K562 (cell line): ENCODE results near the gene CNTF. TPM values are rescaled to one million over a fixed set of nuclear protein-coding genes. Genes with fewer than 3 reads are reported as not detected.

ENCODE experiments used
- ATAC-seq: fragments of 200-7000 bp; cut with Tn5 transposase; 3 replicates; pipeline ENCODE4 v1.9.1; 2020; ENCODE audit warnings: moderate library complexity
- BruUV-seq: library from RNA; stranded (reverse); fragments of 400-500 nt; replicated peaks from 2 replicates; lab custom pipeline; 2021; lab: Mats Ljungman, UMichigan
- CTCF ChIA-PET: fragments of 300-600 bp; formaldehyde crosslinking; extraction: SDS; loops from one replicate; lab custom pipeline; 2021; ENCODE audit warnings: low intra/inter-chr PET ratio; lab: Yijun Ruan, JAX
- POLR2A ChIA-PET: fragments of 300-600, 350-650 bp; sonication (Branson Sonifier 250); formaldehyde crosslinking; extraction: SDS; loops from one replicate; lab custom pipeline; 2021; ENCODE audit warnings: antibody characterized with exemption, inconsistent platforms; lab: Yijun Ruan, JAX
- DNase-seq, 4 experiments: peaks; one replicate each; pipeline versions ENCODE4 v3.0.0 to v3.0.0-alpha.2; 2011 to 2018; ENCODE audit warnings: low spot score in 3 of 4, mixed read lengths in 3 of 4; ENCODE audit errors: extremely low read depth in 1 of 4
- FAIRE-seq: peaks from 2 replicates; lab custom pipeline; 2011; peaks lifted over from hg19 to GRCh38; lab: Jason Lieb, UNC
- H2AFZ ChIP-seq: 2 replicates; pipeline ENCODE4 v1.6.0; 2011; ENCODE audit warnings: low read depth, low read length, control low read depth, inconsistent platforms
- H3K27ac ChIP-seq: fragments of 200-600 bp; 3 replicates; pipeline ENCODE4 v1.8.0; 2011; ENCODE audit warnings: low read depth, mild to moderate bottlenecking, control low read depth, inconsistent platforms, low read length, moderate library complexity, mixed read lengths; ENCODE audit errors: extremely low read depth
- H3K27me3 ChIP-seq, 2 experiments: fragments of 300-600 bp in 1 of 2; 2 replicates in 1 of 2; 3 replicates in 1 of 2; pipeline versions ENCODE4 v1.6.0 to v1.8.0; 2011; ENCODE audit warnings: inconsistent platforms in 2 of 2, low read length in 2 of 2, mild to moderate bottlenecking in 1 of 2, mixed read lengths in 1 of 2, moderate library complexity in 1 of 2; ENCODE audit not compliant: control insufficient read depth in 2 of 2, insufficient read depth in 2 of 2
- H3K36me3 ChIP-seq: fragments of 300-600 bp; 3 replicates; pipeline ENCODE4 v1.8.0; 2011; ENCODE audit warnings: mild to moderate bottlenecking, low read length, inconsistent platforms; ENCODE audit not compliant: control insufficient read depth, insufficient read depth
- H3K4me1 ChIP-seq, 2 experiments: fragments of 200-600 bp in 1 of 2; replicated peaks in 1 of 2; 2 replicates in 1 of 2; 3 replicates in 1 of 2; pipeline versions ENCODE4 v1.5.1 to v1.8.0; 2011; ENCODE audit warnings: inconsistent platforms in 2 of 2, low read length in 2 of 2, mild to moderate bottlenecking in 1 of 2, mixed read lengths in 1 of 2, moderate library complexity in 1 of 2; ENCODE audit not compliant: control insufficient read depth in 2 of 2, insufficient read depth in 2 of 2
- H3K4me2 ChIP-seq: 2 replicates; pipeline ENCODE4 v1.6.1; 2011; ENCODE audit warnings: low read length, control low read depth, inconsistent platforms, mixed read lengths; ENCODE audit not compliant: insufficient read depth
- H3K4me3 ChIP-seq: fragments of 200-600 bp; sonication (generic), shearing (Covaris generic); 2 replicates; pipeline ENCODE4 v1.5.1; 2016; ENCODE audit warnings: control low read depth, inconsistent platforms
- H3K79me2 ChIP-seq: fragments of 200-600 bp; 3 replicates; pipeline ENCODE4 v1.8.0; 2011; ENCODE audit warnings: low read length, inconsistent platforms; ENCODE audit not compliant: control insufficient read depth, insufficient read depth
- H3K9ac ChIP-seq, 2 experiments: 2 replicates each; pipeline versions ENCODE4 v1.6.0 to v1.6.1; 2011; ENCODE audit warnings: low read depth in 2 of 2, low read length in 2 of 2, control low read depth in 1 of 2, inconsistent platforms in 1 of 2, mild to moderate bottlenecking in 1 of 2, mixed read lengths in 1 of 2; ENCODE audit not compliant: insufficient read depth in 1 of 2
- H3K9me1 ChIP-seq: one replicate; pipeline ENCODE4 v1.6.0; 2011; ENCODE audit warnings: inconsistent platforms, mild to moderate bottlenecking, low read length, moderate library complexity; ENCODE audit not compliant: control insufficient read depth, insufficient read depth
- H3K9me3 ChIP-seq: replicated peaks from 2 replicates; pipeline ENCODE4 v1.5.1; 2011; ENCODE audit warnings: low read depth, low read length, inconsistent platforms; ENCODE audit not compliant: control insufficient read depth, insufficient read depth
- H4K20me1 ChIP-seq: replicated peaks from 2 replicates; pipeline ENCODE4 v1.6.1; 2011; ENCODE audit warnings: low read length, inconsistent platforms, mixed read lengths; ENCODE audit not compliant: control insufficient read depth, insufficient read depth
- ATF3 ChIP-seq, 2 experiments: fragments of 450-650 bp in 1 of 2; sonication (generic) in 1 of 2; formaldehyde crosslinking in 1 of 2; IDR thresholded peaks in 1 of 2; conservative IDR thresholded peaks in 1 of 2; 2 replicates each; pipeline versions ENCODE4 v1.6.1 to v1.8.1; 2016 to 2023; ENCODE audit warnings: mild to moderate bottlenecking in 2 of 2, moderate library complexity in 2 of 2, inconsistent platforms in 1 of 2, missing genetic modification reagents in 1 of 2
- HOMEZ ChIP-seq: fragments of 250-450 bp; sonication (Bioruptor Pico); IDR thresholded peaks from 2 replicates; pipeline ENCODE4 v1.4.0; 2020; ENCODE audit warnings: mild to moderate bottlenecking, moderate library complexity
- ILK ChIP-seq: fragments of 450-650 bp; IDR thresholded peaks from 2 replicates; pipeline ENCODE4 v1.6.1; 2016; ENCODE audit warnings: missing genetic modification characterization, low read depth, mild to moderate bottlenecking, missing compliant biosample characterization, moderate library complexity, borderline replicate concordance
- RBM15 ChIP-seq: fragments of 200-400 bp; formaldehyde crosslinking; IDR thresholded peaks from 2 replicates; pipeline ENCODE4 v1.6.1; 2018; ENCODE audit warnings: mild to moderate bottlenecking, low read length, moderate library complexity; ENCODE audit not compliant: insufficient read depth
- TFAM ChIP-seq: fragments of 250-450 bp; sonication (Bioruptor Pico); conservative IDR thresholded peaks from 2 replicates; pipeline ENCODE4 v1.5.0; 2021; ENCODE audit warnings: mild to moderate bottlenecking, moderate library complexity
- XRCC5 ChIP-seq: fragments of 200-400 bp; formaldehyde crosslinking; IDR thresholded peaks from 2 replicates; pipeline ENCODE4 v1.6.1; 2017; ENCODE audit warnings: low read depth, mild to moderate bottlenecking, low read length
- ZBTB8A ChIP-seq: fragments of 450-650 bp; IDR thresholded peaks from 2 replicates; pipeline ENCODE4 v1.6.1; 2018; ENCODE audit warnings: mild to moderate bottlenecking, moderate library complexity; ENCODE audit not compliant: partially characterized antibody
- ZNF165 ChIP-seq: fragments of 250-450 bp; sonication (Bioruptor Pico); IDR thresholded peaks from 2 replicates; pipeline ENCODE4 v1.4.0; 2020; ENCODE audit warnings: borderline replicate concordance
- ZNF75A ChIP-seq: fragments of 450-650 bp; formaldehyde crosslinking; IDR thresholded peaks from 2 replicates; pipeline ENCODE4 v1.4.0; 2020; ENCODE audit warnings: mild to moderate bottlenecking
- ZZZ3 ChIP-seq: fragments of 450-650 bp; IDR thresholded peaks from 2 replicates; pipeline ENCODE4 v1.6.1; 2016; ENCODE audit warnings: antibody characterized with exemption, mild to moderate bottlenecking, moderate library complexity
- WGBS: fragments of 100-300 bp; shearing (Covaris generic); methylation state at CpG from one replicate; pipeline ENCODE4 v1.1.6; 2016; ENCODE audit warnings: low coverage, mixed read lengths; ENCODE audit not compliant: insufficient coverage; ENCODE audit errors: missing lambda C conversion rate; 5-methylcytosine and 5-hydroxymethylcytosine counted together
- in situ Hi-C: fragments of 300-500 bp; cut with MboI; formaldehyde crosslinking; loops from 4 replicates; pipeline ENCODE4 v1.15.0; 2018; ENCODE audit warnings: inconsistent platforms, mixed read lengths
- intact Hi-C: fragments of 100-400 bp; cut with micrococcal nuclease; formaldehyde crosslinking; loops from 2 replicates; pipeline ENCODE4 v1.14.2; 2022
- polyA plus RNA-seq, 8 experiments: library from polyadenylated mRNA; depleted of rRNA in 4 of 8; stranded (reverse) in 5 of 8; unstranded in 3 of 8; fragments of >200 nt; fragmentation: Nextera tagmentation in 2 of 8; fragmentation: Illumina TruSeq in 1 of 8; extraction: Ambion mirVana in 2 of 8; extraction: Trizol in 1 of 8; gene quantifications; 2 replicates each; pipeline versions ENCODE4 v1.2.1 to v1.2.3, GENCODE V29; 2011 to 2014; ENCODE audit warnings: inconsistent platforms in 1 of 8, missing spikeins in 1 of 8
- total RNA-seq, 7 experiments: library from RNA; depleted of rRNA in 6 of 7; stranded (reverse); fragments of >200 nt in 6 of 7; fragmentation: Illumina TruSeq in 2 of 7; extraction: Trizol in 2 of 7; gene quantifications; 2 replicates each; pipeline versions ENCODE4 v1.2.1 to v1.2.3, GENCODE V29; 2011 to 2021; ENCODE audit warnings: low replicate concordance in 1 of 7

Gene CNTF
- total and polyA plus RNA-seq, 9 of the 15 experiments (the other 6 are each of a cell fraction or from before 2014, with no cell fraction given), result 0.17 to 5.0 (median 2.3) TPM

- no peak overlapping the region for H3K9ac ChIP-seq
- 58% methylated on average over 3 of the region's 3 CpGs for WGBS
- H3K4me3 ChIP-seq, result no peak overlapping the region
- ATAC-seq (no peak), FAIRE-seq (no peak), DNase-seq (no peak)
- H3K9me1 ChIP-seq, result peaks cover 3% of the 10 kb centered on the region
- no peak overlapping the region for H3K27ac ChIP-seq
- no peaks in the 10 kb centered on the region for H3K27me3 ChIP-seq
- no peaks in the 10 kb centered on the region for H4K20me1 ChIP-seq
- intact Hi-C loops, result no loop called here
- no TSS peak for BruUV-seq
- in situ Hi-C loops, result no loop called here
- CTCF ChIA-PET, result no interaction called here
- no peak overlapping the region for H2AFZ ChIP-seq
- POLR2A ChIA-PET, result interaction anchor here (1.2 kb wide), 2 partner anchors 8 to 9 kb away, joined by 4 to 5 read pairs; no protein-coding TSS in a partner anchor
- peaks cover 37% of the 10 kb centered on the region for H3K36me3 ChIP-seq
- no peak overlapping the region for H3K4me2 ChIP-seq
- H3K4me1 ChIP-seq, result peaks cover 4 to 16% of the 10 kb centered on the region in 2 experiments; a peak in 4 of 5 replicates
- no peak for TF ChIP-seq RBM15
- TF ChIP-seq ZZZ3, result no peak
- no peak for TF ChIP-seq ILK (tag)
- no peak for TF ChIP-seq ZNF165 (CRISPR knock-in tag)
- no peak for TF ChIP-seq ZBTB8A
- TF ChIP-seq TFAM (CRISPR knock-in tag), result no peak
- TF ChIP-seq HOMEZ (CRISPR knock-in tag), result no peak
- no peak for TF ChIP-seq XRCC5
- no peak for TF ChIP-seq ZNF75A (CRISPR knock-in tag)
- TF ChIP-seq ATF3 (IDR thresholded peaks at IDR 0.05), result no peak
- TF ChIP-seq ATF3 (CRISPR knock-in tag; conservative IDR thresholded peaks at IDR 0.05), result no peak
- H3K79me2 ChIP-seq, result peaks cover 100% of the 10 kb centered on the region
- no peaks in the 10 kb centered on the region for H3K9me3 ChIP-seq
Observed at GRCh38 chr11:58596621-58597020, 25.8 kb upstream of the CNTF start.
